PFSK-1 (cell line): ENCODE measurements around the gene PLA2G4C.

Experiments
- FOXP2 ChIP-seq: optimal IDR thresholded peaks from 2 replicates; pipeline ENCODE3; 2011; ENCODE audit warnings: borderline replicate concordance, control low read depth, inconsistent platforms; ENCODE audit not compliant: insufficient read depth; ENCODE audit errors: extremely low read length, extremely low read depth
- POLR2AphosphoS5 ChIP-seq: IDR thresholded peaks from 2 replicates; pipeline ENCODE4 v1.6.1; 2012; ENCODE audit warnings: low read depth, mild to moderate bottlenecking, control low read depth, low read length, moderate library complexity
- REST ChIP-seq, 2 experiments: IDR thresholded peaks; 2 replicates each; pipeline versions ENCODE4 v1.6.1 to v1.8.0; 2011 to 2012; ENCODE audit warnings: low read depth in 2 of 2, low read length in 2 of 2, control low read depth in 1 of 2, inconsistent platforms in 1 of 2, mild to moderate bottlenecking in 1 of 2, moderate library complexity in 1 of 2; ENCODE audit not compliant: insufficient read depth in 1 of 2
- SIN3A ChIP-seq: IDR thresholded peaks from 2 replicates; pipeline ENCODE4 v1.6.1; 2012; ENCODE audit warnings: mild to moderate bottlenecking, low read length, moderate library complexity, borderline replicate concordance; ENCODE audit not compliant: insufficient read depth
- TAF1 ChIP-seq: IDR thresholded peaks from 2 replicates; pipeline ENCODE4 v1.6.1; 2012; ENCODE audit warnings: low read length, control low read depth, borderline replicate concordance; ENCODE audit not compliant: insufficient read depth

Gene PLA2G4C

GRCh38 chr19:48029431-48029830 lies 81.2 kb downstream of the PLA2G4C start:
- no peak for TF ChIP-seq TAF1

- no peak for TF ChIP-seq REST (IDR thresholded peaks at IDR 0.05; ENCODE audit: insufficient read depth in 1 of 2, low read depth in 2 of 2, low read length in 2 of 2)
- TF ChIP-seq POLR2AphosphoS5: no peak
- no peak for TF ChIP-seq FOXP2
- TF ChIP-seq TAF1: no peak
Observed at GRCh38 chr19:48025480-48025879, 85.1 kb downstream of the PLA2G4C start.

GRCh38 chr19:48023518-48023917 lies 87.1 kb downstream of the PLA2G4C start:
- TF ChIP-seq REST (IDR thresholded peaks at IDR 0.05; ENCODE audit: insufficient read depth in 1 of 2, low read depth in 2 of 2, low read length in 2 of 2): no peak
- no peak for TF ChIP-seq TAF1
- no peak for TF ChIP-seq POLR2AphosphoS5
- no peak for TF ChIP-seq FOXP2
- no peak for TF ChIP-seq SIN3A

- TF ChIP-seq TAF1 (no peak), POLR2AphosphoS5 (no peak), REST (IDR thresholded peaks at IDR 0.05; ENCODE audit: insufficient read depth in 1 of 2, low read depth in 2 of 2, low read length in 2 of 2) (no peak), FOXP2 (no peak), SIN3A (no peak)
Observed at GRCh38 chr19:48023011-48023410, 87.6 kb downstream of the PLA2G4C start.

GRCh38 chr19:48020686-48021085 lies 89.9 kb downstream of the PLA2G4C start:
- TF ChIP-seq REST (IDR thresholded peaks at IDR 0.05; ENCODE audit: insufficient read depth in 1 of 2, low read depth in 2 of 2, low read length in 2 of 2): no peak
- no peak for TF ChIP-seq FOXP2
- TF ChIP-seq TAF1: no peak
- TF ChIP-seq POLR2AphosphoS5: no peak
- TF ChIP-seq SIN3A: no peak
